ENCODE results near the gene A4GALT. TPM values are rescaled to one million over a fixed set of nuclear protein-coding genes. Genes with fewer than 3 reads are reported as not detected.

A4GALT gene
- total RNA-seq, 1 donor from 2014 or later = 94.9 TPM

GRCh38 chr22:42664976-42665831 is 55.5 kb downstream of the A4GALT start:
- intact Hi-C loops (cut with micrococcal nuclease) = loop anchor here (10.0 kb wide), 1 partner anchor 150 kb away; no protein-coding TSS in a partner anchor
- Histone ChIP-seq H3K4me3 (no peak overlapping the region), H3K27me3 (ENCODE audit: low read depth) (no peaks in the 10 kb centered on the region), H3K9me3 (replicated peaks) (no peaks in the 10 kb centered on the region), H3K27ac (replicated peaks) (no peak overlapping the region), H3K4me1 (peaks cover 28% of the 10 kb centered on the region), H3K36me3 (no peaks in the 10 kb centered on the region)
- no peak for DNase-seq
- no peak for TF ChIP-seq CTCF (IDR thresholded peaks at IDR 0.05; ENCODE audit: borderline replicate concordance)

GRCh38 chr22:42661985-42662831 is 58.5 kb downstream of the A4GALT start:
- peaks cover 14% of the 10 kb centered on the region for H3K4me1 ChIP-seq
- H3K9me3 ChIP-seq (replicated peaks) = no peaks in the 10 kb centered on the region
- intact Hi-C loops (cut with micrococcal nuclease) = loop anchor here (10.0 kb wide), 1 partner anchor 153 kb away; no protein-coding TSS in a partner anchor
- no peaks in the 10 kb centered on the region for H3K36me3 ChIP-seq
- H3K4me3 ChIP-seq = peak overlapping the region; percentile 70
- DNase-seq = peak; percentile 85
- peak overlapping the region; percentile 60 for H3K27ac ChIP-seq (replicated peaks)
- peak; percentile 82 for TF ChIP-seq CTCF (IDR thresholded peaks at IDR 0.05; ENCODE audit: borderline replicate concordance)
- no peaks in the 10 kb centered on the region for H3K27me3 ChIP-seq (ENCODE audit: low read depth)

GRCh38 chr22:42656578-42656977 is 64.1 kb downstream of the A4GALT start:
- intact Hi-C loops (cut with micrococcal nuclease) = no loop called here
- no peak overlapping the region for H3K4me3 ChIP-seq
- no peak overlapping the region for H3K27ac ChIP-seq (replicated peaks)
- H3K4me1 ChIP-seq = peaks cover 2% of the 10 kb centered on the region
- no peaks in the 10 kb centered on the region for H3K27me3 ChIP-seq (ENCODE audit: low read depth)
- no peak for DNase-seq
- TF ChIP-seq CTCF (IDR thresholded peaks at IDR 0.05; ENCODE audit: borderline replicate concordance) = no peak
- no peaks in the 10 kb centered on the region for H3K36me3 ChIP-seq
- H3K9me3 ChIP-seq (replicated peaks) = no peaks in the 10 kb centered on the region

GRCh38 chr22:42655693-42656092 is 65.0 kb downstream of the A4GALT start:
- intact Hi-C loops (cut with micrococcal nuclease) = no loop called here
- no peaks in the 10 kb centered on the region for H3K4me1 ChIP-seq
- H3K9me3 ChIP-seq (replicated peaks) = no peaks in the 10 kb centered on the region
- no peaks in the 10 kb centered on the region for H3K36me3 ChIP-seq
- no peak for DNase-seq
- H3K27ac ChIP-seq (replicated peaks) = no peak overlapping the region
- no peak for TF ChIP-seq CTCF (IDR thresholded peaks at IDR 0.05; ENCODE audit: borderline replicate concordance)
- no peak overlapping the region for H3K4me3 ChIP-seq
- H3K27me3 ChIP-seq (ENCODE audit: low read depth) = no peaks in the 10 kb centered on the region

- H3K4me3 ChIP-seq = no peak overlapping the region
- intact Hi-C loops (cut with micrococcal nuclease) = no loop called here
- H3K27ac ChIP-seq (replicated peaks) = no peak overlapping the region
- no peaks in the 10 kb centered on the region for H3K9me3 ChIP-seq (replicated peaks)
- H3K36me3 ChIP-seq = no peaks in the 10 kb centered on the region
- H3K4me1 ChIP-seq = peaks cover 3% of the 10 kb centered on the region
- no peak for TF ChIP-seq CTCF (IDR thresholded peaks at IDR 0.05; ENCODE audit: borderline replicate concordance)
- DNase-seq = no peak
- no peaks in the 10 kb centered on the region for H3K27me3 ChIP-seq (ENCODE audit: low read depth)
These were observed 66.1 kb downstream of the A4GALT start for GRCh38 chr22:42654436-42655073.

All from left ventricle myocardium inferior (tissue), 1 donor.